NCI-H345 treated with DMSO at 0.1 percent for 48 hours (cell line): ENCODE data around the gene MTNR1A.
A peak's percentile ranks its signal among the peaks of the same experiment; 100 is the strongest.
"Not testable (repeated sequence)": the region's sequence is repeated elsewhere in the genome, so short reads cannot be mapped to it uniquely, and the experiment has no call there.

Source experiments
- DNase-seq: peaks from one replicate; lab custom pipeline; 2025; ENCODE audit not compliant: unreplicated experiment; lab: John Stamatoyannopoulos, UW

Gene MTNR1A

DNA sequence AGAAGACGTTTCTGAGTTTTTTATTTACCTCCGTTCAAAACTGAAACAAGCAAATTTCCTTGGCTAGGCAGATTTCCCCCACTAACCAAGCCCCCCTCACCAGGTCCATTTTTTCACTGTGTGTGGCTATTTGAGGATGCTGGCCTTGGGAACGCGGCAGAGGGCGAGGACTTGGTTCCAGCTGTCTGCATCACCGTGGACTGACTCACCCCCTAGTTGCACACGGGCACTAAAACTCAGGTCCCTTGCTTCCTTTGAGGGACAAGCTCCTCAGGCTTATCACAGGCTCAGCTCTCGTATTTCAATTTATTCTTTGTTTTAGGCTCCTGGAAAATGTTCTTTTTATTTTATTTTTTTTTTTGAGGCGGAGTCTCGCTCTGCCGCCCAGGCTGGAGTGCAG is 8.4 kb upstream of the MTNR1A start:
- DNase-seq, result no peak

DNA sequence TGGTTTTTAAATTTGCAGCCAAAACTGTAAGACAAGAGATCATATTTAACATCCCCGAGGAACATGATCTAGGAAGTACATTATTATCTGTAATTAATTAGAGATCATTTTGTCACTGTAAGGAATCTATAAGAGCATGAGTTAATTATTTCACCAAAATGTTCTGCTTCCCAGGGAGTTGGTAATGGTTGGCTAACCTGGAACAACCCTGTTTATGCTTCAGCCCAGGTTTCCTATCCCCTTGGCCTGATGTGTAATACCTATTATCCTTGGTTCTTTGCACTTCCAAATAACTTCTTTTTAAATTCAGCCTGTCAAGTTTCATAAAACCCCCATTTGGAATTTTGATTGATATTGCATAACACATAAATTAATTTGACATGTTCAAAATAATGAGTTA is 6.4 kb upstream of the MTNR1A start:
- DNase-seq, result no peak

DNA sequence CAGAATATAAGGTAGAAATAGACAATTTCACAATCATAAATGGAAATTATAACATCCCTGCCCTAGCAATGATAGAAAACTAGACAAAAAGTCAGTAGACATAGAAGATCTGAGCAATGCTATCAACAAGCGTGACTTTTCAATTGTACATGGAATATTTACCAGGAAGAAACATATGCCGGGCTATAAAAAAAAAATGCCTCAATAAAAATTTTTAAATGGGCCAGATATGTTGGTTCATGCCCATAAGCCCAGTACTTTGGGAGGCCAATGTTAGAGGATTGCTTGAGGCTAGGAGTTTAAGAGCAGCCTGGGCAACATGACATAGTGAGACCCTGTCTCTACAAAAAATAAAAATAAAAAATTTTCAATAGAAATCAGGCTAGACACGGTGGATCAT is 5.3 kb upstream of the MTNR1A start:
- DNase-seq, result no peak

DNA sequence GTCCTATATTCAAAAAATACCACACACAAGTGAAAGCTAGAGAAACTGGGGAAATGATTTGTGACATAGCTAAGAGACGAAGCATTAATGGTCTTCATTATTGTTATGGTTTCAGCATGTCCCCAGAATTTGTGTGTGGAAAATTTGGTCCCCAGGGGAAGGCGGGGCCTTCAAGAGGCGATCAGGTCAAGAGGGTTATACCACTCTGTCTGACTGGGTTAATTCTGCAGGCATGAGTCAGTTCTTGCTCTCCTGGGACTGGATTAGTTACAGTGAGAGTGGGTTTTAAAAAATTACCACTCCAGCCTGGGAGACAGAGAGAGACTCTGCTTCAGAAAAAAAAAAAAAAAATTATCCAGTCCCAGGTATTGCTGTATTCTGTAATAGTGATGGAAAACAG is 2.1 kb upstream of the MTNR1A start:
- no peak for DNase-seq

DNA sequence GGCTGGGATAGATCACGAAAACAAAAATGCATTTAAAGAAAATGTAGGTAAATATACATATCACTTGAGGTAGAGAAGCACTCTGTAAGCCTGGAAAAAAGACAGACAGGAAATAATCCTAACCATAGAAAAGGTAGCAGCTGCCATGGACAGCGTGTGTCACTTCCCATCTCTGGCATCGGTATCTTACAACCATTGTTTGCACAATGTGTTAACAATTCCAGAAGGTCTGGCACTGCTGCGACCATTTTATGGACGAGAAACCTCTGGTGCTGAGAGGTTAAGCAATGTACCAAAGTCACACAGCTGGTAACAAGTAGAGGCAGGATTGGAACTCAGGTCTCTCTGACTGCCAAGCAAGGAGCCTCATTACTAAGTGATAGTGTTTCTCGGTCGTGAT is 1.7 kb upstream of the MTNR1A start:
- DNase-seq, result no peak

DNA sequence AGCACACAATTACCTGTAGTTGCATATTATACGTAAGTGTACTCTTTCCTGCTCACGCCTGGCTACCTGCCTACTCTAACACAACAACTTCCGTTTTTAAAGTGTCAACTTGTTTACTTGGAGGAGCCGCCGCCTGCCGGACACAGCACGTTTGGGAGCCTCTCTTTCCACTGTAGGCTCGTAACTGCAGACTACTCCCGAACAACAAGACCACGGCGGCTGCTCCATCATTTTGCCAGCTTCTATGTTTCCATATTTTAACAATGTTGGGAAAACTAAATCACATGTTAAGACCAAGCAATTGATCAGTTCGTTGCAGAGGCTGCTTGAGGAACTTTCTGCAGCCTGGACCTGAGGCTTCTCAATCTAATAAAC is 841 bp downstream of the MTNR1A start:
- peak; percentile 31 for DNase-seq

DNA sequence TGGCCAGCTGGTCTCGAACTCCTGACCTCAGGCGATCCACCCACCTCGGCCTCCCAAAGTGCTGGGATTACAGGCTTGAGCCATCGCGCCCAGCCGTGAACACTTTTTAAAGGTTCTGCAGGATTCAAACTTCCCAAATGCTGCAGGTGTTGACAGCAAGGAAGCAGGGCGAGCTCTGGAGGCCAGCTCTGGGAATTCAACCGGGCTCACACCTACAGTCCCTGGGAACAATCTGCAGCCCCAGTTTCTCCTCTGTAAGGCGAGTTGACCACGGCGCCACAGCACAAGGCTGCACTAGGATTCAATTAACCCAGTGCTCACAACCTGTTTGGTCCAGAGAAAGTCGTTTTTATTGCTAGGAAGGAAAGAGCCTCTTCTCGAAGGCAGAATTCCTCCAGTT is 1.6 kb downstream of the MTNR1A start:
- DNase-seq, result no peak

DNA sequence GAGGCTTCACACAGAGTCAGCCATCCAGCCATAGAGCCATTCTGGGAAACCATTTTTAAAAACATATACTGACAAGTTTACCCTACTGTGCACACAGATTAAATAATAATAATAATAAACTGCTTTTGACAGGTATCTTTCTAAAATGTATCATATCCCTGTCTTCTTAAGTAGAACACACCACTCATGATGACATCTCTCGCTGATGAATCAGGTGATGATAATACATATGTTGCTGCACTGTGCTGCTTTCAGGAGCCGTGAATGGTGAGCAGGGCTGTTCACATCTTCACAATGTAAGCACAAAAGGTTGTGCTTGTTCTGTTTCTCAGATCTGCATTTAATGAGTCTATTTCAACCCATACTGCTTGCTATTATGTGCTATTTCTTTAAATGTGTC is 3.5 kb downstream of the MTNR1A start:
- DNase-seq, result no peak

DNA sequence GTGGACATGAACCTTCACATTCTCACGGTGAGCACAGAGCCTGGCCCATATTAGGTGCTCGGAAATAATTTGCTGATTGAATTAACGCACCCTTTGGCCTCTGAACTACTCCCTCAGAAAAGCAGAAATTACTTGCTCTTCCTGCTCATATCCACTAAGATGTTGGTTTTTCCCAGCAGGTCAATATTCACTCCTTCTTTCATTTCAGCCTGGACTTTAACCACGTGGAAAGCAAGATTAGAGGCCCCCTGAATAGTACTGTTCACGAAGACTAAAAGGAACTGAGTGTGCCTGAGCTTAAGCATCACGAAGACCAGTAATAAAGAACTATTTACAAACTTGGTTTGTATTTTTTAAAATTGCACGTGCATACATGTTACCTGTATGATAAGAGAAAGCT is 9.9 kb downstream of the MTNR1A start:
- no peak for DNase-seq

DNA sequence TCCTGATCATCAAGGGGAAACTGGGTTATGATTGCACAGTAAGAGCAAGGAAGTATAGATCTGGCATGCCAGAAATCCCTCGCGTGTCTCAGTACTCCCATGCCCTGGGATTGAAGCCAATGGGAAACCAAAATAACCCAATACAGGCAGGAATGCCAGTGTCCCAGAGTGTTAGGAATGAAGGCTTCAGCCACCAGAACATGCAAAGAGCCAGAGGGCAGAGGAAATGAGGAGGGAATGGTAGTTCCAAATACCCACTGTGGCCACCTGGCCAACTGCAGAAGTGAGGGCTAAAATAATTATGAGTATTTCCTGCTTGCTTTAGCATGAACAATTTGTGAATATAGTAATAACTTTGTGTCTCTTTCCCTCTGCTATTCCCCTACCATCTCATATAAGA is 12.2 kb downstream of the MTNR1A start:
- DNase-seq, result no peak

DNA sequence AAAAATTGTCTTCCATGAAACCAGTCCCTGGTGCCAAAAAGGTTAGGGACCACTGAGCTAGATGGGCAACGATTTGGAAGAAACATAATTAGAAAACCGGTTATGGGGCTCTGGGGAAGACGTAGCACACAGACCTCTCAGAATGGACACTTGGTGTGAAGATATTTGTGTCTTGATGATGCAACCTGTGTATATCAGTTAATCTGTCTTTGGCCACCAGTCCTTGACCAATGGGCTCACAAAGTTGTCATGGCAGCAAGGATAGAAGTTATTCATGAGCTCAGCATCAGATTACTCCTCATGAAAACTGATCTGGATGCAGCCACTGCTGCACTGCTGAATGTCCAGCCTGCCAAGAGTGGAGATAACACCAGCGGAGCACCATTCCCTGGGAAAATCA is 13.6 kb downstream of the MTNR1A start:
- DNase-seq, result no peak

DNA sequence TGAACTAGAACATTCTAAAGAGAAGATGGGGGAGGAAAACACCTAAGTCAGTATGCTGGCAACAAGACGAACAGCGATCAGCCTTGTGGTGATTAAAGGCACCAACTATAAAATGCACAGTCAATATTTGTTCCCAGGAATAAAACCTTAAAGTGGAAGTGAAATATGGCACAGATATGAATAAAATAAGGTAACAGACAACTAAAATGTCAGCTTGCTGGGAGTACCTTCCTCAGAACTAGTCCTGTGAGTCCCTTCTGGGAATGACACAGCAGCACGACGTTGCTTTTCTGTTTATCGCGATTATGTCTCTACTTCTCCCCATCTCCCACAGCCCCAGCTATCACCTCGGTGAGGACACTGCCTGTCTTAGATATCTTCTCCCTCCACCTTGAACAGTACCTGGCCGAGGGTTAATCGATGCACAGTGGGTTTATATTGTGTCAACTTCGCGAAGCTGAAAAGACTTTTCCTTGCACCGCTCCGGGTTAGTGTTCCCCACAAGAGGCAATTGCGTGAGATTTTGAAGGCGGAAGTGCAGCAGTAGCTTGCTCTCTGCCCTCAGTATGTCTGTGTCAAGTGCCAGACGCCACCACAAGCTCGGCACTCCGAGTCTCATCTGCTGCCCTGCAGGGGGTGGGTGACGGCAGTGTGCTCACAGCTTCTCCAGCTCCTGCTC is 17.4 kb downstream of the MTNR1A start:
- no peak for DNase-seq

DNA sequence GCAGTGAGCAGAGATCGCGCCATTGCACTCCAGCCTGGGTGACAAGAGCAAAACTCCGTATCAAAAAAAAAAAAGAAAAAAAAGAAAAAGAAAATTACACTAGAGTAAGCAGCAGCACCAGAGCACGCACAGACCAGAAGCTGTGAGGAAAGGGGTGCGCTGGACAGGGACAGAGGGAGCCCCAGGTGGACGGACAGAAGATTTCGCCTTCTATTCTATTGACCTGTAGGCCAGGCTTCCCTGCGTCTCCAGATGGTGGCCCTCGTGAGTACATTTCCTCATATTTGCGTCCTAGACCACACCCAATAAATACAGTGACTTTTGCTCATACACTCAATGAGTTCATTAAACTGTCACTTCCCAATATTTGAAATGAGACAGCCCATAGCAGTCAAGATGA is 19.1 kb downstream of the MTNR1A start:
- DNase-seq, result no peak

DNA sequence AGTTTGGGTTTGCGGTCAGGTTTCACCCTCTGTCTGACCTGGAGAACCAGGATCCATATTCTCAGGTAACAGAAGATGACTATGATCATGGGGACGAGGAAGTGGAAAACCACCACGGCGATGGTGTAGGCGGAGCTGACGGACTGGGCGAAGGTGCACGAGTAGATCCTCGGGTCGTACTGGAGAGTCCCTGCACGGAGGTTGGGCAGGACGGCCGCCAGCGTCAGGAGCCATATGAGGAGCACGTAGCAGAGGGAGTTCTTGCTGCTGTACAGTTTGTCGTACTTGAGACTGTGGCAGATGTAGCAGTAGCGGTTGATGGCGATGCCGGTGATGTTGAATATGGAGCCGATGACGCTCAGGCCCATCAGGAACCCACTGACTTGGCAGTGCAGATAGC is 21.3 kb downstream of the MTNR1A start:
- DNase-seq, result no peak

DNA sequence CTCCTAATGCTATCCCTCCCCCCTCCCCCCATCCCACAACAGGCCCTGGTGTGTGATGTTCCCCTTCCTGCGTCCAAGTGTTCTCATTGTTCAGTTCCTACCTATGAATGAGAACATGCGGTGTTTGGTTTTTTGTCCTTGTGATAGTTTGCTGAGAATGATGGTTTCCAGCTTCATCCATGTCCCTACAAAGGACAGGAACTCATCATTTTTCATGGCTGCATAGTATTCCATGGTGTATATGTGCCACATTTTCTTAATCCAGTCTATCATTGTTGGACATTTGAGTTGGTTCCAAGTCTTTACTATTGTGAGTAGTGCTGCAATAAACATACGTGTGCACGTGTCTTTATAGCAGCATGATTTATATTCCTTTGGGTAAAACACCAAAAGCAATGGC is 31.4 kb downstream of the MTNR1A start:
- not testable (repeated sequence) for DNase-seq

DNA sequence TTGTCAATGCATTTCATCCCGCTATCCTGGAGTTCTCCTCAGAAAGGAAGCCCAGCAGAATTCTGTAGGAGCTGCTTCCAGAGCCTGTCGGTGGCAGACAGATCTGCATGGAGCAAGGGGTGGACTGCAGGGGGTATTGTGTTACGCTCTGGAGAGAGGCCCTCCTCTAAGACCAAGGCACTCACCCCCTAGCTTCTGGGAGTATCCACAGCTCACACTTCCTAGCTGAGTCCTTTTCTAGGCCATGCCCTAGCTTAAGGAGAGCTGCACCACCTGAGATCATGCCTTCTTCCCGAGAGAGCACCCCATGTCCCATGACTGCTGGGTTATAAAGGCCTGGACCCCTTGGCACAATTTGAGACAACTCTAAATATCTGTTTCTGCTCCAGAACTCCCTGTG is 39.1 kb downstream of the MTNR1A start:
- no peak for DNase-seq

DNA sequence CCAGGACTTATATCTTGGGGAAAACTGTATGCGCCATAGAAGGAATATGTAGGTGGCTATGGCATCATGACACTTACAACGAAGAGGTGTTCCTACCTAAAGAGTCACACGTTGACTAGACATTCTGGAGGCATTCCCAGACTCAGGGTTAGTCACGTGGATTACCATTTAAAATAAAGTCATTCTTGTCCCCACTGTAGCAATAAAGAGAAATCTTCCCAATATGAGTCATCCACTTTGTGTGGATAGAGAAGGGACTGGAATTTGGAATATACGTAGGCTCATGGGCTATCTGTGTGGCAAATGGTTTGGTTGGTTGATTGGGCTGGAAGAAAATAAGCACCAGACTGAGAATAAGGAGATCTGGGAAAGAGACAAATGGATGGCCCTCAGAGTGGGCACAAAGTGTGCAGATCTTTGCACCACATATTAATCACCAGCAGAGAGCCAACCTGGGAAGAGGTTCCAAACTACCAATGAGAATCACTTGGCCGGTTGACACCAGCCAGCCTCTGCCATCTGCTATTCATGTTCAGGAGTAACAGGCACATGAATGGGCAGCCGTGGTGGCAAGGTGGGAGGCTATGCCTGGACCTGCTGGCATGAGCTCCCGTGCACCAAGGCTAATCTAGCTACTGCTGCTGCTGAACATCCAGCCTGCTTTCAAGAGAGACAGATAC is 41.0 kb downstream of the MTNR1A start:
- DNase-seq, result no peak

DNA sequence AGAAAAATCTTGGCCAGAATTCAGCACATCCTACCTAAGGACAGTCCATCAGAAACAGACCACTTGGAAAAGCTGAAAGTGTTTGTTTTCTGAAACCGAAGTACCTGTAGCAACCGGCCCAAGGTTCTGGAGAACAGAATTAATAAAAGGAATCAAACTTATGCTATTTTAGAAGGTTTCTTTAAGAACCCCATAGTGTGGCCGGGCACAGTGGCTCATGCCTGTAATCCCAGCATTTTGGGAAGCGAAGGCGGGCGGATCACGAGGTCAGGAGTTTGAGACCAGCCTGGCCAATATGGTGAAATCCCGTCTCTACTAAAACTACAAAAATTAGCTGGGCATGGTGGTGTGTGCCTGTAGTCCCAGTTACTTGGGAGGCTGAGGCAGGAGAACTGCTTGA is 50.6 kb downstream of the MTNR1A start:
- DNase-seq, result not testable (repeated sequence)

DNA sequence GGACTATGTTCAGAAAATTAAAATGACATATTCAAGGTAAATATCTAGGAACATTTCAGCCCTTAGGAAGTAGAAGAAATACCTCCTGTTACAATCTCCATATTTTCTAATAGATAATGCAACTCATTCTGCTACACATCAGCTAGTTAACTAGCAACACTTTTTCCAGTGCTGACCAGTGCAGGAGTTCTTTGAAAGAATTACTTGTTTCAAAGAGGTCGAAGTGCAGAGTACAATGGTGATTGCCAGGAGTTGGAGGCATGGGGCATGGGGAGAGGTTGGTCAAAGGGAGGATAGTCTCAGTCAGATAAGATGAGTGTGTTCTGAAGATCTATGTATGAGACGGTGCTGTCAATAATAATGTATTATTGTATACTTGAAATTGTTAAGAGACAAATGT is 53.1 kb downstream of the MTNR1A start:
- no peak for DNase-seq

DNA sequence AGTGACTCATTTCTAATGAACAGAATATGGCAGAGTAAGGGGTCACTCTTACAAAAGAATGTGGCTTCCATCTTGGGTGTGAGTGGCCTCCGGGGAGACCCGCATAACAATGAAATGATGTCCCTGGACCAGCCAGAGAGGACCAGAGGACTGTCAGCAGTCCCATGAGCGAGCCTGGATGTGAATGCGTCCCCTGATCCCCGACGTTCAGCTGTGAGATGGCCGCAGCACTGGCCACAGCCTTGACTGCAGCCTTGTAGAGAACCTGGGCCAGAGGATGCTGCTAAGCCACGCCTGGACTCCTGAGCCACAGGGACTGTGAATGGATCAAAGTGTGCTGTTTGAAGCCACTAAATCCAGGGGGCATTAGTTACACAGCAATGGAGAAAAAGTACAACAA is 53.8 kb downstream of the MTNR1A start:
- DNase-seq, result no peak

DNA sequence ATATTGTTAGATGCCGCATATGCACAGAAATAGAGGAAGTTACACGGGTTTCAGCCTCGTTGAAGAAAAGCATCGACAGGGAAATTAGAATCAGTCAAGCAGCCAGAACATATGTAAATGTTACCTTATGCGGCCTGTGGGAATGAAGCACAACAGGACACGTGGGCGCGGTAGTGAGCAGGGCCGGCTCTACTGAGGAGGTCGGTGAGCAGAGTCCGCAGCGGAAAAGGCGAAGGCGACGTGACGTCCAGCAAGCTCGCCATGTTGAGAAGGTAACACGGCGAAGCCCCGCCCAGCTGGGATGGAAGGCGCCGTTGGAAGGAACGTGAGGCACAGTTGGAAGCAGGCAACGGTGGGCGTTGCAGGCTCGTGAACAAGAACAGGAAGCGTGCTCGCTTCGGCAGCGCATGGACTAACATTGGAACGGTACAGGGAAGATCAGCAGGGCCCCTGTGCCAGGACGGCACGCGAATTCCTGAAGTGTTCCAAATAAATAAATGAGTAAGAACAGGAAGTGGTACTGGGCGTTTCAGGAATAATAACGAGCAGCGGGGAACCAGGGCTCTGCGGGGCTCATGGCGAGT is 54.6 kb downstream of the MTNR1A start:
- DNase-seq, result no peak

DNA sequence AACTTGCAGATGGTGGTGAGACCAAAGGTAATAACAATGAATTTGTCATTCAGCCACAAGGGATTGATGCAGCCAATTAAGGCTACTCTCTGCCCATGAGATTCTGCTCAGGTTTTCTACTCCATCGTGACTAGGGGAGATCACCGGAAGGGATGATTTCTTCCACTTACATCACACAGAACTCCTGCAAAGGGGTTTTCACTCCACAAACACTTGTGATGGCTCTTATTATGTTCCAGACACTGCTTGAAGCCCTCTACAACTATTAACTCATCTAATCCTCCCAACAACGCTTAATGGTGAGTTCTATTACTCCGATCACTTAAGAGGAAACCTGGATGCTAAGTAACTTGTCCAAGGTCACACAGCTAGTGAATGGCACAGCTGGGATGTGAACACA is 55.9 kb downstream of the MTNR1A start:
- DNase-seq, result no peak

DNA sequence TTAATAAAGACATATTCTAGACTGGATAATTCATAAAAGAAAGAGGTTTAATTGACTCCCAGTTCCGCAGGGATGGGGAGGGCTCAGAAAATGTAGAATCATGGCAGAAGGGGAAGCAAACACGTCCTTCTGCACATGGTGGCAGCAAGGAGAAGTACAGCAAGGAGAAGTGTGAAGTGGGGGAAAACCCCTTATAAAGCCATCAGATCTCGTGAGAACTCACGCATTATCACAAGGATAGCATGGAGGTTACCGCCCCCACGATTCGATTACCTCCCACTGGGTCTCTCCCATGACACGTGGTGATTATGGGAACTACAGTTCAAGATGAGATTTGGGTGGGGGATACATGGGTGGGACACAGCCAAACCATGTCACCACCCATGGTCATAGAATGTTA is 58.3 kb downstream of the MTNR1A start:
- DNase-seq, result no peak
